ENCODE data around the gene CENATAC.
"Not testable (repeated sequence)": the region's sequence is repeated elsewhere in the genome, so short reads cannot be mapped to it uniquely, and the experiment has no call there.

CENATAC gene

GRCh38 chr11:118998822-118999221 lies 884 bp downstream of the CENATAC start:
- Histone ChIP-seq H3K27ac (ENCODE audit: low read length) (peak overlapping the region; percentile 84), H3K4me1 (ENCODE audit: control insufficient read depth in 1 of 2, insufficient read depth in 2 of 2, low read length in 2 of 2) (peaks cover 6 to 21% of the 10 kb centered on the region in 2 donors), H3K9me3 (ENCODE audit: control insufficient read depth in 1 of 2, low read length in 2 of 2) (no peaks in the 10 kb centered on the region), H3K4me3 (ENCODE audit: low read depth in 1 of 2, low read length in 2 of 2) (peak overlapping the region; percentile 84 to 88), H3K36me3 (ENCODE audit: control insufficient read depth in 1 of 2, insufficient read depth in 2 of 2, low read length in 2 of 2) (peaks cover 0 to 26% of the 10 kb centered on the region in 2 donors), H3K27me3 (ENCODE audit: low read depth, low read length) (no peaks in the 10 kb centered on the region)

DNA sequence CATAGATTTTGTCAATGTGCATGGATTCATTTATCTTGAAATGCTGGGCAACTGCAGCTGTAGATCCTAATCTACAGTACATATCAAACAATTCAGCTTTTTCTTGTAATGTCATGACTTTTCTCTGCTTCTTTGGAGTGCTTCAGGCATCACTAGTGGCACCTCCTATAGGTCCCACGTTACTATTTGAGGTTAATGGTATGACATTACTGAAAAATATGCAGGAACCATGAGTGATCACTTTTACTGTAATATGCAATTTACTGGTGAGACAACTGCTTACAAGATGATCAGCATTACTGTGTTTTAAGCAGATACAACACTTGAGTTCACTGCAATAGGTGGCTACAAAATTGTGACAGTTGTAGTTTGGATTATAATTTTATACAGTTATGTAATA lies 3.0 kb downstream of the CENATAC start:
- Histone ChIP-seq H3K36me3 (ENCODE audit: control insufficient read depth in 1 of 2, insufficient read depth in 2 of 2, low read length in 2 of 2) (peaks cover 0 to 38% of the 10 kb centered on the region in 2 donors), H3K27ac (ENCODE audit: low read length) (no peak overlapping the region), H3K4me3 (ENCODE audit: low read depth in 1 of 2, low read length in 2 of 2) (no peak overlapping the region), H3K9me3 (ENCODE audit: control insufficient read depth in 1 of 2, low read length in 2 of 2) (no peaks in the 10 kb centered on the region), H3K4me1 (ENCODE audit: control insufficient read depth in 1 of 2, insufficient read depth in 2 of 2, low read length in 2 of 2) (peaks cover 6 to 21% of the 10 kb centered on the region in 2 donors), H3K27me3 (ENCODE audit: low read depth, low read length) (no peaks in the 10 kb centered on the region)

- H3K9me3 ChIP-seq (ENCODE audit: control insufficient read depth in 1 of 2, low read length in 2 of 2) = no peaks in the 10 kb centered on the region
- H3K27ac ChIP-seq (ENCODE audit: low read length) = no peak overlapping the region
- H3K36me3 ChIP-seq (ENCODE audit: control insufficient read depth in 1 of 2, insufficient read depth in 2 of 2, low read length in 2 of 2) = peaks cover 11 to 58% of the 10 kb centered on the region in 2 donors
Measured at GRCh38 chr11:119006656-119007055, 8.7 kb downstream of the CENATAC start.

GRCh38 chr11:119011476-119012053 lies 13.6 kb downstream of the CENATAC start:
- Histone ChIP-seq H3K4me1 (ENCODE audit: control insufficient read depth in 1 of 2, insufficient read depth in 2 of 2, low read length in 2 of 2) (peaks cover 0 to 11% of the 10 kb centered on the region in 2 donors), H3K36me3 (ENCODE audit: control insufficient read depth in 1 of 2, insufficient read depth in 2 of 2, low read length in 2 of 2) (peaks cover 48 to 69% of the 10 kb centered on the region in 2 donors), H3K27me3 (ENCODE audit: low read depth, low read length) (no peaks in the 10 kb centered on the region), H3K27ac (ENCODE audit: low read length) (no peak overlapping the region), H3K9me3 (ENCODE audit: control insufficient read depth in 1 of 2, low read length in 2 of 2) (no peaks in the 10 kb centered on the region), H3K4me3 (ENCODE audit: low read depth in 1 of 2, low read length in 2 of 2) (no peak overlapping the region)

More at GRCh38 chr11:119006656-119007055, 8.7 kb downstream of the CENATAC start:
- Histone ChIP-seq H3K4me1 (ENCODE audit: control insufficient read depth in 1 of 2, insufficient read depth in 2 of 2, low read length in 2 of 2) (no peaks in the 10 kb centered on the region), H3K27me3 (ENCODE audit: low read depth, low read length) (no peaks in the 10 kb centered on the region), H3K4me3 (ENCODE audit: low read depth in 1 of 2, low read length in 2 of 2) (no peak overlapping the region)

- Histone ChIP-seq H3K36me3 (ENCODE audit: control insufficient read depth in 1 of 2, insufficient read depth in 2 of 2, low read length in 2 of 2) (peaks cover 51 to 59% of the 10 kb centered on the region in 2 donors), H3K9me3 (ENCODE audit: control insufficient read depth in 1 of 2, low read length in 2 of 2) (no peaks in the 10 kb centered on the region), H3K4me1 (ENCODE audit: control insufficient read depth in 1 of 2, insufficient read depth in 2 of 2, low read length in 2 of 2) (peaks cover 0 to 21% of the 10 kb centered on the region in 2 donors), H3K27me3 (ENCODE audit: low read depth, low read length) (no peaks in the 10 kb centered on the region), H3K27ac (ENCODE audit: low read length) (no peak overlapping the region), H3K4me3 (ENCODE audit: low read depth in 1 of 2, low read length in 2 of 2) (no peak overlapping the region)
Measured at GRCh38 chr11:119012629-119013170, 14.8 kb downstream of the CENATAC start.

- Histone ChIP-seq H3K36me3 (ENCODE audit: control insufficient read depth in 1 of 2, insufficient read depth in 2 of 2, low read length in 2 of 2) (peaks cover 51 to 53% of the 10 kb centered on the region in 2 donors), H3K4me3 (ENCODE audit: low read depth in 1 of 2, low read length in 2 of 2) (no peak overlapping the region), H3K27me3 (ENCODE audit: low read depth, low read length) (no peaks in the 10 kb centered on the region), H3K27ac (ENCODE audit: low read length) (no peak overlapping the region), H3K9me3 (ENCODE audit: control insufficient read depth in 1 of 2, low read length in 2 of 2) (no peaks in the 10 kb centered on the region), H3K4me1 (ENCODE audit: control insufficient read depth in 1 of 2, insufficient read depth in 2 of 2, low read length in 2 of 2) (peaks cover 0 to 21% of the 10 kb centered on the region in 2 donors)
Measured at GRCh38 chr11:119014209-119014924, 16.4 kb downstream of the CENATAC start.

- Histone ChIP-seq H3K27me3 (ENCODE audit: low read depth, low read length) (no peaks in the 10 kb centered on the region), H3K9me3 (ENCODE audit: control insufficient read depth in 1 of 2, low read length in 2 of 2) (no peaks in the 10 kb centered on the region), H3K4me3 (ENCODE audit: low read depth in 1 of 2, low read length in 2 of 2) (no peak overlapping the region), H3K36me3 (ENCODE audit: control insufficient read depth in 1 of 2, insufficient read depth in 2 of 2, low read length in 2 of 2) (peaks cover 53 to 54% of the 10 kb centered on the region in 2 donors), H3K27ac (ENCODE audit: low read length) (no peak overlapping the region), H3K4me1 (ENCODE audit: control insufficient read depth in 1 of 2, insufficient read depth in 2 of 2, low read length in 2 of 2) (peaks cover 5 to 27% of the 10 kb centered on the region in 2 donors)
Measured at GRCh38 chr11:119015054-119015611, 17.2 kb downstream of the CENATAC start.

GRCh38 chr11:119016216-119017009 lies 18.5 kb downstream of the CENATAC start:
- Histone ChIP-seq H3K4me1 (ENCODE audit: control insufficient read depth in 1 of 2, insufficient read depth in 2 of 2, low read length in 2 of 2) (peaks cover 10 to 36% of the 10 kb centered on the region in 2 donors), H3K4me3 (ENCODE audit: low read depth in 1 of 2, low read length in 2 of 2) (peak overlapping the region; percentile 88 to 99), H3K9me3 (ENCODE audit: control insufficient read depth in 1 of 2, low read length in 2 of 2) (no peaks in the 10 kb centered on the region), H3K27me3 (ENCODE audit: low read depth, low read length) (no peaks in the 10 kb centered on the region), H3K36me3 (ENCODE audit: control insufficient read depth in 1 of 2, insufficient read depth in 2 of 2, low read length in 2 of 2) (peaks cover 51 to 52% of the 10 kb centered on the region in 2 donors), H3K27ac (ENCODE audit: low read length) (peak overlapping the region; percentile 89)

GRCh38 chr11:119017377-119017776 lies 19.4 kb downstream of the CENATAC start:
- not testable (repeated sequence) for H3K27me3 ChIP-seq (ENCODE audit: low read depth, low read length); H3K9me3 ChIP-seq (ENCODE audit: control insufficient read depth in 1 of 2, low read length in 2 of 2)
- Histone ChIP-seq H3K36me3 (ENCODE audit: control insufficient read depth in 1 of 2, insufficient read depth in 2 of 2, low read length in 2 of 2) (peaks cover 47% of the 10 kb centered on the region in 2 donors), H3K4me1 (ENCODE audit: control insufficient read depth in 1 of 2, insufficient read depth in 2 of 2, low read length in 2 of 2) (peaks cover 11 to 36% of the 10 kb centered on the region in 2 donors), H3K27ac (ENCODE audit: low read length) (peak overlapping the region; percentile 89), H3K4me3 (ENCODE audit: low read depth in 1 of 2, low read length in 2 of 2) (peak overlapping the region; percentile 88 to 99)

- Histone ChIP-seq H3K36me3 (ENCODE audit: control insufficient read depth in 1 of 2, insufficient read depth in 2 of 2, low read length in 2 of 2) (peaks cover 42 to 47% of the 10 kb centered on the region in 2 donors), H3K9me3 (ENCODE audit: control insufficient read depth in 1 of 2, low read length in 2 of 2) (no peaks in the 10 kb centered on the region), H3K4me3 (ENCODE audit: low read depth in 1 of 2, low read length in 2 of 2) (peak within 1 kb of the TSS; percentile 88 to 99), H3K4me1 (ENCODE audit: control insufficient read depth in 1 of 2, insufficient read depth in 2 of 2, low read length in 2 of 2) (peaks cover 11 to 36% of the 10 kb centered on the region in 2 donors), H3K27me3 (ENCODE audit: low read depth, low read length) (no peaks in the 10 kb centered on the region), H3K27ac (ENCODE audit: low read length) (peak within 1 kb of the TSS; percentile 89)
Measured at GRCh38 chr11:119018074-119018938, 20.4 kb downstream of the CENATAC start, which contains the start of the genes RPS25 and TRAPPC4. RPS25 (minus strand) TSS chr11:119018343; CDS start chr11:119018284, 59 bp downstream. TRAPPC4 (plus strand) TSS chr11:119018766; CDS start chr11:119018796, 30 bp downstream.

Measured in muscle layer of duodenum (tissue), 2 donors.